Right atrium auricular region (tissue), 2 donors: ENCODE data around the gene MYOD1. TPM values are rescaled to one million over a fixed set of nuclear protein-coding genes. Genes with fewer than 3 reads are reported as not detected.

ENCODE experiments used
- DNase-seq: peaks from one replicate; pipeline ENCODE4 v3.0.0-alpha.2; 2019; ENCODE audit warnings: low spot score
- H3K27ac ChIP-seq, 2 donors: fragments of 200-600 bp; sonication (generic); 1 replicate in 1 of 2; 2 replicates in 1 of 2; pipeline ENCODE4 v1.5.1; 2016 to 2019
- H3K27me3 ChIP-seq, 2 donors: fragments of 200-600 bp; sonication (generic); one replicate each; pipeline versions ENCODE4 v1.5.1 to v1.6.0; 2017 to 2019
- H3K36me3 ChIP-seq: fragments of 200-600 bp; sonication (generic); one replicate; pipeline ENCODE4 v1.5.1; 2016
- H3K4me1 ChIP-seq, 2 donors: fragments of 200-600 bp; sonication (generic); one replicate each; pipeline versions ENCODE4 v1.5.1 to v1.6.0; 2017 to 2019
- H3K4me3 ChIP-seq, 2 donors: fragments of 200-600 bp; sonication (generic); 1 replicate in 1 of 2; 2 replicates in 1 of 2; pipeline ENCODE4 v1.5.1; 2017 to 2019; ENCODE audit warnings: mild to moderate bottlenecking in 1 of 2, moderate library complexity in 1 of 2
- H3K9me3 ChIP-seq, 2 donors: fragments of 200-600 bp; sonication (generic); one replicate each; pipeline ENCODE4 v1.5.1; 2019
- total RNA-seq, 2 donors: library from RNA; depleted of rRNA; stranded (reverse); fragments of >200 nt; gene quantifications; one replicate each; pipeline ENCODE4 v1.1.0, GENCODE V29; 2016
- TF ChIP-seq, protein P1 (sequence below), 2 donors: fragments of 200-600 bp; sonication (generic); IDR thresholded peaks; one replicate each; pipeline ENCODE4 v1.5.1; 2019; ENCODE audit warnings: antibody characterized with exemption in 2 of 2

MYOD1 gene
- total RNA-seq, 2 donors from 2014 or later = not detected

DNA sequence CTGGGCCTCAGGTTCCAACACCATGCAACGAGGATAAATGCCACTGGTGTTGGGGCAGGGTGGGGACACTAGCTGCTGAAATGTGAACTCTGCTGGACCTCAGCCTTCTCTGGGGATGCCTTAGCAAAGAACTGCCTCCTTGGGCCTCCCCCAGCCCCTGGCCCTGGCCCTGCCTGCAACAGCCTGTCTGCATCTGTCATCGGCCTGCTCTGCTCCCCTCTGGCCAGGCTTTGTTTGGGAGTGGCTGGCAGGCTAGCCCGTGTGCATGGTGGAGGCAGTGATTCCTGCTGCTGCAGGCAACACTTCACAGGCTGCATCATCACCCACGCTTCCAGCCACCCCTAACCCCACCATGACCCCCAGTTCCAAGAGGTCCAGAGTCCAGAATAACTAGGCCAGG lies 11.5 kb upstream of the MYOD1 start:
- H3K27me3 ChIP-seq = no peaks in the 10 kb centered on the region
- H3K4me1 ChIP-seq = no peaks in the 10 kb centered on the region
- H3K36me3 ChIP-seq = no peaks in the 10 kb centered on the region
- H3K4me3 ChIP-seq = no peak overlapping the region
- DNase-seq = no peak
- TF ChIP-seq, protein P1, sequence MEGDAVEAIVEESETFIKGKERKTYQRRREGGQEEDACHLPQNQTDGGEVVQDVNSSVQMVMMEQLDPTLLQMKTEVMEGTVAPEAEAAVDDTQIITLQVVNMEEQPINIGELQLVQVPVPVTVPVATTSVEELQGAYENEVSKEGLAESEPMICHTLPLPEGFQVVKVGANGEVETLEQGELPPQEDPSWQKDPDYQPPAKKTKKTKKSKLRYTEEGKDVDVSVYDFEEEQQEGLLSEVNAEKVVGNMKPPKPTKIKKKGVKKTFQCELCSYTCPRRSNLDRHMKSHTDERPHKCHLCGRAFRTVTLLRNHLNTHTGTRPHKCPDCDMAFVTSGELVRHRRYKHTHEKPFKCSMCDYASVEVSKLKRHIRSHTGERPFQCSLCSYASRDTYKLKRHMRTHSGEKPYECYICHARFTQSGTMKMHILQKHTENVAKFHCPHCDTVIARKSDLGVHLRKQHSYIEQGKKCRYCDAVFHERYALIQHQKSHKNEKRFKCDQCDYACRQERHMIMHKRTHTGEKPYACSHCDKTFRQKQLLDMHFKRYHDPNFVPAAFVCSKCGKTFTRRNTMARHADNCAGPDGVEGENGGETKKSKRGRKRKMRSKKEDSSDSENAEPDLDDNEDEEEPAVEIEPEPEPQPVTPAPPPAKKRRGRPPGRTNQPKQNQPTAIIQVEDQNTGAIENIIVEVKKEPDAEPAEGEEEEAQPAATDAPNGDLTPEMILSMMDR (IDR thresholded peaks at IDR 0.05) = no peak
- peaks cover 0 to 6% of the 10 kb centered on the region in 2 donors for H3K9me3 ChIP-seq
- no peak overlapping the region for H3K27ac ChIP-seq

DNA sequence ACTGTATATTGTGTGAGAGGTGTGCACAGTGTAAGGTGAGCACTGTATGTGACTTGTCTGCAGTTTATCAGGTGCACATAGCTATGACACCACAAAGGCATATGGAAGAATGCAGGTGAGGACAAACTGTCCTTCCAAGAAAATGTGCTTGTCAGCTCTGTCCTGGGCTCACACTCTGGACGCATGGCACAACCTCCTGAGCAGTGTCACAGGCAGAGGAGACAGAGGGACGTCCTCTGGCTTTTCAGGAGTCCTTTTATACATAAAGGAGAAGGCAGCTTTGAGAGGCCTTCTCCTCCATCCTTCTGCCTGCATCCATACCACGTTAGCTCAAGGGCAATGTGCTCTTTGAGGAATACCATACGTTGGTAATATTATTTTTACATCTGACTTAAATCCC lies 7.5 kb upstream of the MYOD1 start:
- no peak overlapping the region for H3K27ac ChIP-seq

DNA sequence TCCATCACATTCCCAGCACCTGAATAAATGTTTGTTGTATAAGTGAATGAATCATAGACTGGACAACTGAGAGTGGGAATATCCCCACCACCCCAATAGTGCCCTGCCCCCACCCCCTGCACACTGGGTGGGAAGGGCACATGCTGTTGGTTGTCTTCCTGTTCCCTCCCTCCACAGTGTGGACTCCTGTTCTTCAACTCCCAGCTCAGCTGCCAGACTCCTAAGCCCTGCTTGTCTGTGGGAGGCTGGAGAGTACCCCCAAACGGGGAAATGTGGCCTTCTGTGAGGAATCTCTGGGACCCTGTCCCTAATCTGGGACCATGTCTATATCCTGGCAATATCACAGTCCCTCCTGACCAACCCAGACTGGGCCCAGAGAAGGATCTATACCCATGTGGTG lies 5.5 kb upstream of the MYOD1 start:
- Histone ChIP-seq H3K27ac (no peak overlapping the region), H3K27me3 (no peaks in the 10 kb centered on the region), H3K4me1 (peaks cover 0 to 7% of the 10 kb centered on the region in 2 donors), H3K4me3 (no peak overlapping the region), H3K9me3 (no peaks in the 10 kb centered on the region), H3K36me3 (no peaks in the 10 kb centered on the region)
- TF ChIP-seq, protein P1 (IDR thresholded peaks at IDR 0.05) = no peak
- no peak for DNase-seq

More for the DNA sequence above, 7.5 kb upstream of the MYOD1 start:
- Histone ChIP-seq H3K36me3 (no peaks in the 10 kb centered on the region), H3K4me3 (no peak overlapping the region), H3K4me1 (peaks cover 0 to 7% of the 10 kb centered on the region in 2 donors), H3K27me3 (no peaks in the 10 kb centered on the region), H3K9me3 (no peaks in the 10 kb centered on the region)
- TF ChIP-seq, protein P1 (IDR thresholded peaks at IDR 0.05) = no peak
- DNase-seq = no peak

DNA sequence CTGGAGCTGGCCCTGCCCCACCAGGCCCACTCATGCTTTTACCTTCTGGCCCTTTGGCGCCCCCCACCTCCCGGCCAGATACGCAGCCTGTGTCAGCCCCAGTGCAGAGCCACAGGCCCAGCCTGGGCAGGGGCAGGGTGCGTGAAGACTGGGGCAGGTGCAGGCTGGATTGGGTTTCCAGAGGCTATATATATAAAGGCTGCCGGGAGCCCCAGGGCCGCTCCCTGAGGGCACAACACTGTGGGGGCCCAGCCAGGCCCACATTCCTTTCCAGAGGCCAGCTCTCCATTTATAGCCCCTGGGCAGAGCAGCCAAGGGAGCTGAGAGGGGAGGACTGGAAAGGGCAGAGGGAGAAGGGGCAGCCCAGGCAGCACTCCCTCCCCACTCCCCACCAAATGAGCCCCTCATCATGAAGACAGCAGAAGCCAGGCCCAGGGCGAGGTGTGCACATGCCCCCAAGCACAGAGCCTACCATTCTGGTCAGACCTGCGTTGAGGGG lies 5.0 kb upstream of the MYOD1 start:
- no peak for DNase-seq
- H3K27me3 ChIP-seq = peaks cover 0 to 5% of the 10 kb centered on the region in 2 donors
- no peak overlapping the region for H3K4me3 ChIP-seq
- TF ChIP-seq, protein P1 (IDR thresholded peaks at IDR 0.05) = no peak
- H3K27ac ChIP-seq = no peak overlapping the region
- H3K9me3 ChIP-seq = no peaks in the 10 kb centered on the region
- H3K4me1 ChIP-seq = peaks cover 0 to 12% of the 10 kb centered on the region in 2 donors
- H3K36me3 ChIP-seq = no peaks in the 10 kb centered on the region

DNA sequence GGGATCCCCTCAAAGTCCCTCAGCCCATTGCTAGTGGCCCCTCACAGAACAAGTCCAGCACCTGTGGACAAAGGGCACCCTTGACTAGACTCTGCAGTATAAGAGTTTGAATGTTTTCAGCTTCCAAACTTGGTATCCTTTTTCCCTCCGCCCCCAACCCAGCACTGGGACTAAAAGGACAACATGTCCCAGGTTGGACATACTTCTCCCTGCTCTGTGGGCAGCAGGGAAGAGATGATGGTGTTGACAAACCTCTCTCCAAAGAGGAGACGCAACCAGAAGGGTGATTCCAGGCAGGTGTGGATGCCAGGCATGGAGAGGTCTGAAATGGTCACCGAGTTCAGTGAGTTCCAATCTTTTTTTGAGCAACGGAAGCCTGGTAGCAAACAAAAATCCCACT lies 4.5 kb upstream of the MYOD1 start:
- H3K36me3 ChIP-seq = no peaks in the 10 kb centered on the region
- H3K4me3 ChIP-seq = no peak overlapping the region
- H3K27ac ChIP-seq = no peak overlapping the region
- peaks cover 0 to 16% of the 10 kb centered on the region in 2 donors for H3K4me1 ChIP-seq
- peaks cover 0 to 9% of the 10 kb centered on the region in 2 donors for H3K27me3 ChIP-seq
- DNase-seq = no peak
- TF ChIP-seq, protein P1 (IDR thresholded peaks at IDR 0.05) = no peak
- no peaks in the 10 kb centered on the region for H3K9me3 ChIP-seq

DNA sequence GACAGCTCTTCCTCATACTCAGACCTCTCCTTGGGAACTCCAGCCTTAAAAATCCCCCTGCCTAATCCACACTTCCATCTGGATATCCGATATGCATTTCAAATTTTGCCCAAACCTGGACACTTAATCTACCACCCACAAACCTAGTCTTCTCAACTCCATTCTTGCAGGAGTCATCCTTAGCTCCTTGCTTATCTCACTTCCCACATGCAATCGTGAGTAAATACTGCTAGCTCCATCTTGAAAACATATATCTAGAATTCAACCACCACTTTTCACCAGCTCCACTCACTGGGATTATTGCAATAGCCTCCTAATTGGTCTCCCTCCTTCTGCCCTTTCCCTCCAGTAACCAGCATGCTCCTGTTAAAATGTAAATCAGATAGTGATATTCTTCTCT lies 2.6 kb upstream of the MYOD1 start:
- Histone ChIP-seq H3K4me3 (no peak overlapping the region), H3K27me3 (peaks cover 14 to 29% of the 10 kb centered on the region in 2 donors), H3K9me3 (no peaks in the 10 kb centered on the region), H3K36me3 (no peaks in the 10 kb centered on the region), H3K4me1 (peaks cover 0 to 36% of the 10 kb centered on the region in 2 donors), H3K27ac (no peak overlapping the region)
- no peak for DNase-seq
- TF ChIP-seq, protein P1 (IDR thresholded peaks at IDR 0.05) = no peak
